HT1080 (cell line): ENCODE data around the gene KRT36. TPM values are rescaled to one million over a fixed set of nuclear protein-coding genes. Genes with fewer than 3 reads are reported as not detected.

ENCODE experiments used
- DNase-seq: peaks from one replicate; pipeline ENCODE4 v3.0.0-alpha.2; 2015; ENCODE audit warnings: low read depth
- polyA plus RNA-seq, 2 experiments: library from polyadenylated mRNA; depleted of rRNA; stranded (reverse); fragments of >200 nt; gene quantifications; 2 replicates each; pipeline ENCODE4 v1.2.3, GENCODE V29; 2015
- total RNA-seq: library from RNA; depleted of rRNA; stranded (reverse); fragments of >200 nt; shearing (Covaris generic); gene quantifications from 2 replicates; pipeline ENCODE4 v1.2.3, GENCODE V29; 2014; rRNA removed

Gene KRT36
- total RNA-seq: not detected in 2 replicates
- not detected in 2 replicates for polyA plus RNA-seq (2015; cell fraction: cytosol; rRNA removed)
- not detected in 2 replicates for polyA plus RNA-seq (2015; cell fraction: nucleus; rRNA removed)

- DNase-seq: no peak
Observed at GRCh38 chr17:41489531-41489930, at the start of gene KRT36. Gene KRT36 (minus strand): TSS chr17:41489910. CDS start chr17:41489864, 46 bp downstream.

- no peak for DNase-seq
Observed at GRCh38 chr17:41539071-41539492, 49.4 kb upstream of the KRT36 start.

- DNase-seq: peak; percentile 80
Observed at GRCh38 chr17:41538565-41538991, 48.9 kb upstream of the KRT36 start.

- no peak for DNase-seq
Observed at GRCh38 chr17:41537990-41538389, 48.3 kb upstream of the KRT36 start.

GRCh38 chr17:41537614-41537954, 47.9 kb upstream of the KRT36 start:
- DNase-seq: no peak

GRCh38 chr17:41536741-41537613, 47.3 kb upstream of the KRT36 start:
- DNase-seq: no peak

GRCh38 chr17:41535764-41536481, 46.2 kb upstream of the KRT36 start:
- DNase-seq: no peak

GRCh38 chr17:41534899-41535546, 45.3 kb upstream of the KRT36 start:
- DNase-seq: no peak

GRCh38 chr17:41533613-41534012, 43.9 kb upstream of the KRT36 start:
- no peak for DNase-seq

- DNase-seq: no peak
Observed at GRCh38 chr17:41532947-41533570, 43.3 kb upstream of the KRT36 start.

GRCh38 chr17:41531993-41532392, 42.3 kb upstream of the KRT36 start:
- no peak for DNase-seq

GRCh38 chr17:41530062-41531048, 40.6 kb upstream of the KRT36 start:
- DNase-seq: peak; percentile 92

GRCh38 chr17:41529491-41529915, 39.8 kb upstream of the KRT36 start:
- no peak for DNase-seq

- DNase-seq: no peak
Observed at GRCh38 chr17:41528959-41529353, 39.2 kb upstream of the KRT36 start.

GRCh38 chr17:41527063-41528023, 37.6 kb upstream of the KRT36 start:
- DNase-seq: no peak

- DNase-seq: no peak
Observed at GRCh38 chr17:41524261-41524660, 34.6 kb upstream of the KRT36 start.

GRCh38 chr17:41523787-41524186, 34.1 kb upstream of the KRT36 start:
- peak; percentile 33 for DNase-seq

- DNase-seq: no peak
Observed at GRCh38 chr17:41523225-41523593, 33.5 kb upstream of the KRT36 start.
